ENCODE results near the gene PRMT1. TPM values are rescaled to one million over a fixed set of nuclear protein-coding genes. Genes with fewer than 3 reads are reported as not detected.

Gene PRMT1
- total RNA-seq (2022; extraction: Qiagen RNA extraction) = 387 to 457 TPM (median 414 TPM) in 5 replicates

GRCh38 chr19:49677231-49677900, at the start of gene PRMT1:
Gene PRMT1 (plus strand): TSS chr19:49677271. CDS start chr19:49677281, 10 bp downstream.

DNA sequence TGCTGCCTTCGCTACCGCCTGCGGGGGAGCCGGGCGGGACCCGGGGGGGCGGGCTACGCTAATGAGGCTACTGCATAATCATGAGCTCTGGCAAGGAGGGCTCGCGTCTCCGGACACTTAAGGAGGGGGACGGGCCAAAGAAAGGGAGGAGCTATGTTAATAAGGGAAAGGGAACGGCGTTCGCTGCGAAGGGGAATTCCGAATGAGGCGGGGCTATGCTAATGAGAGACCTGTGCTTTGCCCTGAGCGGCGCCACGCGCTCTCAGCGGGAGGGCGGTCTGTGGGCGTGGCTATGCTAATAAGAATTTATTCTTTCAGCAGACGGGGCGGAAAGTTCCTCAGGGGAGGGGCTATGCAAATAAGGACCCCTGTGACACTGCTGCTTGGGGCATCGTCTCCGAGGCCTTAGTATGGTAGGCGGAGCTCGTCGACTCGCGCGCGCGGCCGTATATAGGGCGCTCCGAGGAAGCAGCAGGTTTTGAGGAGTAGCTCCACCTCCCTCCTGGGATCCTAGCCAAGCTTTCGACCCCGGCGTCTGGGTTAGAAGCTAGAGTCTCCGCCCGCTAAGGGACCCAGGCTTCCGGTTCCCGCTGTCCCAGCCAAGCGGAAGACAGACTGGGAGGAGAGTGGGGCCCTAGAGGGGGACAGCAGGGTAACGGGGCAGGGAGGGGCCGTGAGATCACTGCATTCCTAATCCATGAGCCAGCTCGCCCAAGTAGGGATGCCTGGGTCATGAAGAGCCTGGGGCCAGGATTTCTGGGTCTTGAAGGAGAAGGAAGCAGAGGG, 36.8 kb upstream of the PRMT1 start, which contains the start of gene RRAS:
RRAS (minus strand) TSS at position 31 of the 786 bp plus-strand sequence. CDS start 45 bp downstream, outside the sequence.

GRCh38 chr19:49641688-49642491, 35.2 kb upstream of the PRMT1 start, which contains the start of gene SCAF1:
Gene SCAF1 (plus strand): TSS chr19:49642209. CDS start chr19:49645027, 2,818 bp downstream.

DNA sequence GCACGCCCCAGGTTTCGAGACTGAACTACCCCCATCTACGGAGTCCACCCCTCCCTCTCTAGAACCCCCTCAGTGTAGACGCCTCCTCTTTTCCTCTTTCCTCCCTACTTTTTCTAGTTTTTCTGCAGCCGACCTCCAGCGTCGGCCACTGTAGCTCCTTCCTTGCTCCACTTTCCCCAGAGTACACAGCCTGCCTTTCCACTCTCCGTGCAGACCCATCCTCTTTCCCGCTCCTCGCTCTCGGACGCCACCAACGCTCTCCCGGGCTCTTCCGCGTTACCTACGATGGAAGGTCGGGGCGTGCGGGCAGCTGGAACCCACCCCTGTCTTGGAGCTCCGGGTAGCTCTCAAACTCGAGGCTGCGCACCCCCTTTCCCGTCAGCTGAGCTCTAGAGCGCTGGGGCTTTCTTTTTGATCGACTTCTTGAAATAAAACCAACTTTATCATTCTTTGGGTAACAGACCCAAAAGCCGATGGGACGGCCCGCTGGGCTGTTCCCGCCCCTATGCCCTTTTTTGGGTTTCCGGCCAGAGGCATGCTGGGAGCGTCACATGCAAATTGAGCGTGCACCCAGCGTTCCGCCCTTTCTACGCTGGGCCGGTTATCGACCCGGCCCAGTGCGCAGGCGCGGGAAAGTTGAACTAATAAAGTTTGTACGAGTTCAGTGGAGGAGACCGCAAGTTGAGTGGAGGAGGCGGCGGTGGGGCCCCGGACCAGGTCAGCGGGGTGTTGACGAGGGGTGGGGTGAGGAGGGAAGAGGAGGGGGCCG, 11.5 kb upstream of the PRMT1 start, which contains the start of the genes BCL2L12 and IRF3:
BCL2L12 (plus strand) TSS at position 583 of the 769 bp plus-strand sequence. CDS start 760 bp downstream, outside the sequence.
IRF3 (minus strand) TSS at position 507 of the 769 bp plus-strand sequence. CDS start 1,019 bp downstream, outside the sequence.

DNA sequence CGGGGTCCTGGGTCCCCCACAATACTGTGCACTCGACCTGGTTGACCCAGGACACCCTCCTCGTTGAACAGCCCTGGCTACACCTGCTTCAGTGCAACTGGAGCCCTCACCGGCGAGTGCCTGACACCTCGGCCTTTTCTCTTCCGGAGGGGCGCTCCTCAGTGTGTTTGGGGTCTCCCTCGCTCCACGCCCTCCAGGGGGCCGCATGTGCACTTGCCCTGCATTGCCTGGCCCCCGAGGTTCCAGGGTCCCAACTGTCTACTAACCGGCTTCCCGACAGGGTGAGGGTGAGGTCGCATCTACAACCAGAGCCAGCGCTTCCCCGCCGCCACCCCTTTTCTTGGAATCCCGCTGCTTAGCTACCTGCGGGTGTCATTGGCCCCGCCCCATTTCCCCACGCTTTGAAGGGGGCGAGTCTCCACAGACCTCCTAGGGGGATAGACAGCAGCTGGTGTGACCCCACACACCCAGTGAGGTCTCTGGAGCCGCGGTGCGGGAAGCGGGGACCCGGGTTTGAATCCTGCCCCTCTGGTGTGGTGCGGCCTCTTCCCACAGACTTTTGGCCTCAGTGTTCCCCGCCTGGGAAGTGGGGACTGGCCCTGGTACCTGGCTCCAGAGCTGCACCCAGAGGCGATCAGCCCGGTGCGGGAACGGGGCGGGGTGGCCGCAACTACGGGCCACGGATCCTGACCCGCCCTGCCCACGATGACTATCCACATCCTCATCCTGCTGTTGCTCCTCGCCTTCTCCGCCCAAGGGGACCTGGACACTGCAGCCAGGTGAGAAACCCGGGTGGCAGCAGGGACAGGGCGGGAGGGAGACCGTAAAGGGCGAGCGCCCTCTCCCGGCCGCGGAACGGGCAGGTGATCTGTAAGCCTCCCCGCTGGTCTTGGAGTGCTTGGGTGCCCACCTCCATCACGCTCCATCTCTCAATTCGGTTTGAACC, 12.3 kb downstream of the PRMT1 start, which contains the start of gene ADM5:
ADM5 (plus strand) TSS at position 462 of the 946 bp plus-strand sequence; CDS start at position 706, 244 bp downstream.

DNA sequence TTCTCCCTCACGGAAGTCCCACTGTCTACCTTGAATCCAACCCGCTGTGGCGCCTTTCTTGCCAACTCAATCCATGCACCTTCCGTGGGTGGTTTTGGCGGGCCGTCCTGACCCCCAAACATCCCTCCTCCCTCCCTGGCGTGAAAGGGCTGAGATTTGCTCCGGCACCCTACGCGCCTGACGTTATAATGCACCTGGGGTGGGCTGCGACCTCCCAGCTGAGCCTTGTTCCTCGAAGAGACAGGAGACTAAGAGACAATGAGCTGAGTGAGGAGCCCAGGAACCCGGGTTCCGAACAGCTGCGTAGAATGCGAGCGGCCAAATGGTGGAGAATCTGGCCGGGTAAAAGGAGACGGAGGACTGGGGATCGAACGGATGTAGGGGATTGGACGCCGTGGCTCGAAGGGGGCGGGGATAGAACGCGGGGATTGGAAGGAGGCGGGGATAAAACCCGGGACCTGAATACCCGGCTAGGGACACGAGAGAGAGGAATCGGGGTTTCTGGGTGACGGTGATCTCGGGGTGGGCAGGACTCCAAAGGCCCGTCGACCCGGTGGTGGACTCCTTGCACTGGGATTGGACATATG, 13.7 kb downstream of the PRMT1 start, which contains the start of gene CPT1C:
CPT1C (plus strand) TSS at position 461 of the 587 bp plus-strand sequence. CDS start 1,137 bp downstream, outside the sequence.

Other genes starting within 250 kb of the PRMT1 start
- 0.53 to 0.74 TPM (median 0.65 TPM) in 5 replicates for gene SLC17A7, start 235.7 kb upstream of the PRMT1 start, total RNA-seq (2022; extraction: Qiagen RNA extraction)
- gene PIH1D1, start 225.5 kb upstream of the PRMT1 start, total RNA-seq (2022; extraction: Qiagen RNA extraction) = 90.8 to 101 TPM (median 98.8 TPM) in 5 replicates
- 16.2 to 27.2 TPM (median 24.9 TPM) in 5 replicates for gene ALDH16A1, start 224.0 kb upstream of the PRMT1 start, total RNA-seq (2022; extraction: Qiagen RNA extraction)
- gene FLT3LG, start 203.1 kb upstream of the PRMT1 start, total RNA-seq (2022; extraction: Qiagen RNA extraction) = 0.92 to 1.7 TPM (median 1.3 TPM) in 5 replicates
- 4,068 to 4,436 TPM (median 4,207 TPM) in 5 replicates for gene RPL13A, start 189.7 kb upstream of the PRMT1 start, total RNA-seq (2022; extraction: Qiagen RNA extraction)
- gene RPS11, start 180.8 kb upstream of the PRMT1 start, total RNA-seq (2022; extraction: Qiagen RNA extraction) = 3,819 to 4,411 TPM (median 4,040 TPM) in 5 replicates
- gene FCGRT, start 164.6 kb upstream of the PRMT1 start, total RNA-seq (2022; extraction: Qiagen RNA extraction) = 21.8 to 35.0 TPM (median 29.8 TPM) in 5 replicates
- 1.6 to 2.7 TPM (median 1.8 TPM) in 5 replicates for gene RCN3, start 149.3 kb upstream of the PRMT1 start, total RNA-seq (2022; extraction: Qiagen RNA extraction)
- gene NOSIP, start 96.7 kb upstream of the PRMT1 start, total RNA-seq (2022; extraction: Qiagen RNA extraction) = 85.6 to 111 TPM (median 104 TPM) in 5 replicates
- 0.45 to 1.1 TPM (median 0.81 TPM) in 5 replicates for gene PRRG2, start 96.0 kb upstream of the PRMT1 start, total RNA-seq (2022; extraction: Qiagen RNA extraction)
- 23.7 to 33.6 TPM (median 31.9 TPM) in 5 replicates for gene PRR12, start 86.1 kb upstream of the PRMT1 start, total RNA-seq (2022; extraction: Qiagen RNA extraction)
- gene RRAS, start 37.1 kb upstream of the PRMT1 start, total RNA-seq (2022; extraction: Qiagen RNA extraction) = 89.9 to 139 TPM (median 135 TPM) in 5 replicates
- gene SCAF1, start 35.1 kb upstream of the PRMT1 start, total RNA-seq (2022; extraction: Qiagen RNA extraction) = 45.2 to 75.9 TPM (median 67.4 TPM) in 5 replicates
- 102 to 117 TPM (median 111 TPM) in 5 replicates for gene IRF3, start 11.4 kb upstream of the PRMT1 start, total RNA-seq (2022; extraction: Qiagen RNA extraction)
- gene BCL2L12, start 11.3 kb upstream of the PRMT1 start, total RNA-seq (2022; extraction: Qiagen RNA extraction) = 56.3 to 78.7 TPM (median 72.9 TPM) in 5 replicates
- 3.4 to 6.5 TPM (median 6.0 TPM) in 5 replicates for gene ADM5, start 12.3 kb downstream of the PRMT1 start, total RNA-seq (2022; extraction: Qiagen RNA extraction)
- gene CPT1C, start 13.8 kb downstream of the PRMT1 start, total RNA-seq (2022; extraction: Qiagen RNA extraction) = 12.0 to 15.0 TPM (median 12.8 TPM) in 5 replicates
- gene TSKS, start 86.0 kb downstream of the PRMT1 start, total RNA-seq (2022; extraction: Qiagen RNA extraction) = not detected in 5 replicates
- 40.6 to 58.3 TPM (median 56.1 TPM) in 5 replicates for gene AP2A1, start 89.7 kb downstream of the PRMT1 start, total RNA-seq (2022; extraction: Qiagen RNA extraction)
- 12.8 to 15.6 TPM (median 15.3 TPM) in 5 replicates for gene FUZ, start 136.0 kb downstream of the PRMT1 start, total RNA-seq (2022; extraction: Qiagen RNA extraction)
- 45.5 to 76.6 TPM (median 69.6 TPM) in 5 replicates for gene MED25, start 141.0 kb downstream of the PRMT1 start, total RNA-seq (2022; extraction: Qiagen RNA extraction)
- 106 to 161 TPM (median 152 TPM) in 5 replicates for gene PTOV1, start 173.9 kb downstream of the PRMT1 start, total RNA-seq (2022; extraction: Qiagen RNA extraction)
- gene PNKP, start 190.3 kb downstream of the PRMT1 start, total RNA-seq (2022; extraction: Qiagen RNA extraction) = 40.8 to 62.1 TPM (median 54.2 TPM) in 5 replicates
- 66.3 to 120 TPM (median 113 TPM) in 5 replicates for gene AKT1S1, start 200.1 kb downstream of the PRMT1 start, total RNA-seq (2022; extraction: Qiagen RNA extraction)
- 20.1 to 24.1 TPM (median 23.8 TPM) in 5 replicates for gene TBC1D17, start 200.4 kb downstream of the PRMT1 start, total RNA-seq (2022; extraction: Qiagen RNA extraction)
- 0.61 to 1.2 TPM (median 0.96 TPM) in 5 replicates for gene IL4I1, start 219.6 kb downstream of the PRMT1 start, total RNA-seq (2022; extraction: Qiagen RNA extraction)